GM13976 (cell line): Measurements from ENCODE around the gene PLEKHH2.
"Not testable (repeated sequence)": the region's sequence is repeated elsewhere in the genome, so short reads cannot be mapped to it uniquely, and the experiment has no call there.

Experiments used
- DNase-seq: peaks from one replicate; pipeline ENCODE4 v3.0.0; 2012; ENCODE audit warnings: low spot score
- in situ Hi-C: fragments of 300-500 bp; cut with MboI; formaldehyde crosslinking; loops from one replicate; pipeline ENCODE4 v1.12.0; 2022; ENCODE audit warnings: low sequenced_read_pairs, mixed read lengths, inconsistent platforms; ENCODE audit not compliant: unreplicated experiment
- TF ChIP-seq, protein P1 (sequence below): IDR thresholded peaks from 2 replicates; pipeline ENCODE4 v1.5.1; 2012; ENCODE audit warnings: borderline replicate concordance, mild to moderate bottlenecking; ENCODE audit not compliant: insufficient read depth; ENCODE audit errors: extremely low read depth, missing control alignments, control extremely low read depth

The PLEKHH2 gene

DNA sequence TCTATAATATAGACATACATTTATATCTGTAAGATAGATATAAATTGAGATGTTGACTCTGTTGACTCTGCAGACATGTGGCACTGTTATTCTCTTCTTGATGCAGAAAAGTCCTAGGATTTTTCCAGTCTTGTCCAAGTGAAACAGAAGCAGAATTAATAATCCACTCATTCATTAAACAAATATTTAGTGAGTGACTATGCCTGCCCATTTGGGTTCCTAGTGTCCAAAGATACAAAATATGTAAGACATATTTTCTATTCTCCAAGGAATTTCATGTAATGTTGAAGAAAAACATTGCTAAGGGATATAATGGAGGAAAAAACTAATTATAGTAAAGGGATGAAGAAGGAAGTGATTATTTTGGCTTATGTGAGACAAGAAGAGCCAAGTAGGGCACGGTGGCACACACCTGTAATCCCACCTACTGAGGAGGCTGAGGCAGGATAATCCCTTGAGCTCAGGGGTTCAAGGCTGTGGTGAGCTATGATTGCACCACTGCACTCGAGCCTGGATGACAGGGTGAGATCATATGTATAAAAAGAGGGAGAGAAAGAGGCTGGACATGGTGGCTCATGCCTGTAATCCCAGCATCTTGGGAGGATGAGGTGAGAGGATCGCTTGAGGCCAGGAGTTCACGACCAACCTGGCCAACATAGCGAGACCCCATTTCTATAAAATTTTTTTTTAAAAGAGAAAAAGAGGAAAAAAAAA lies 19.9 kb upstream of the PLEKHH2 start:
- in situ Hi-C loops: no loop called here
- TF ChIP-seq, protein P1, sequence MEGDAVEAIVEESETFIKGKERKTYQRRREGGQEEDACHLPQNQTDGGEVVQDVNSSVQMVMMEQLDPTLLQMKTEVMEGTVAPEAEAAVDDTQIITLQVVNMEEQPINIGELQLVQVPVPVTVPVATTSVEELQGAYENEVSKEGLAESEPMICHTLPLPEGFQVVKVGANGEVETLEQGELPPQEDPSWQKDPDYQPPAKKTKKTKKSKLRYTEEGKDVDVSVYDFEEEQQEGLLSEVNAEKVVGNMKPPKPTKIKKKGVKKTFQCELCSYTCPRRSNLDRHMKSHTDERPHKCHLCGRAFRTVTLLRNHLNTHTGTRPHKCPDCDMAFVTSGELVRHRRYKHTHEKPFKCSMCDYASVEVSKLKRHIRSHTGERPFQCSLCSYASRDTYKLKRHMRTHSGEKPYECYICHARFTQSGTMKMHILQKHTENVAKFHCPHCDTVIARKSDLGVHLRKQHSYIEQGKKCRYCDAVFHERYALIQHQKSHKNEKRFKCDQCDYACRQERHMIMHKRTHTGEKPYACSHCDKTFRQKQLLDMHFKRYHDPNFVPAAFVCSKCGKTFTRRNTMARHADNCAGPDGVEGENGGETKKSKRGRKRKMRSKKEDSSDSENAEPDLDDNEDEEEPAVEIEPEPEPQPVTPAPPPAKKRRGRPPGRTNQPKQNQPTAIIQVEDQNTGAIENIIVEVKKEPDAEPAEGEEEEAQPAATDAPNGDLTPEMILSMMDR: no peak
- DNase-seq: no peak

DNA sequence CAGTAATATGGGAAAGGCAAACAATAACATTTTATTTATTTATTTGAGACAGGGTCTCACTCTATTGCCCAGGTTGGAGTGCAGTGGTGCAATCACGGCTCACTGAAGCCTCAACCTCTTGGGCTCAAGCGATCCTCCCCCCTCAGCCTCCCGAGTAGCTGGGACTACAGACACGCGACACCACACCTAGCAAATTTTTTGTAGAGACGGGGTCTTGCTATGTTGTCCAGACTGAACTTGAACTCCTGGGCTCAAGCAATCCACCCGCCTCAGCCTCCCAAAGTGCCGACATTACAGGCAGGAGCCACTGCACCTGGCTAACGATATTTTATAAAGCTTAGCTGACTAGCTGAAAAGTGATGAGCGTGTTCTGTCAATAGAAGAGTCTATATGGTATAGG lies 17.5 kb upstream of the PLEKHH2 start:
- DNase-seq: no peak
- in situ Hi-C loops: no loop called here

DNA sequence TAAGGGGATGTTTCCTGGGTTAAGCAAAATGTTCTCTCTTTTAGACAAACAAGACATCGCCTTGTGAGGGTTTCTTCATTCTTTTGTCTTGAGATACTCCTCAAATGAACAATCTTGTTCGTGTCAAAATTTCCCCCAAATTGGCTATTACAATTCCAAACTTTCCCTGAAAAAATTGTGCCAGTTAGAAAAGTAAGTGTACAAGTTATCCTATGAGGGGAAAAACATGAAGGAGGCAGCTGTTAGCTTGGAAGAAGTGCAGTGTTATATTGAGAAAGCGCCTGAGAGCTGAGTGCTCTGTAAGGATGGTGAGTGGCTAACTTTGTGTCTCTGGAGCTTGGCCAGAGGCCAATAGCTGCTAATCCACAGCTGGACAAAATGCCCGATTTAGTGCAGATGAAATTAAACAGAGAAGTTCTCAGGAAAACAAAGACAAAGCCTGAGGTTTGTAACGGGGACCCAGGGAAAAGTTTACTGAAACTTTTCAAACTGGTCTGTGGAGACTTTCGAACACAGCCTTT lies 14.1 kb upstream of the PLEKHH2 start:
- in situ Hi-C loops: no loop called here
- DNase-seq: no peak
- TF ChIP-seq, protein P1: no peak

More for the DNA sequence above, 17.5 kb upstream of the PLEKHH2 start:
- TF ChIP-seq, protein P1: no peak

DNA sequence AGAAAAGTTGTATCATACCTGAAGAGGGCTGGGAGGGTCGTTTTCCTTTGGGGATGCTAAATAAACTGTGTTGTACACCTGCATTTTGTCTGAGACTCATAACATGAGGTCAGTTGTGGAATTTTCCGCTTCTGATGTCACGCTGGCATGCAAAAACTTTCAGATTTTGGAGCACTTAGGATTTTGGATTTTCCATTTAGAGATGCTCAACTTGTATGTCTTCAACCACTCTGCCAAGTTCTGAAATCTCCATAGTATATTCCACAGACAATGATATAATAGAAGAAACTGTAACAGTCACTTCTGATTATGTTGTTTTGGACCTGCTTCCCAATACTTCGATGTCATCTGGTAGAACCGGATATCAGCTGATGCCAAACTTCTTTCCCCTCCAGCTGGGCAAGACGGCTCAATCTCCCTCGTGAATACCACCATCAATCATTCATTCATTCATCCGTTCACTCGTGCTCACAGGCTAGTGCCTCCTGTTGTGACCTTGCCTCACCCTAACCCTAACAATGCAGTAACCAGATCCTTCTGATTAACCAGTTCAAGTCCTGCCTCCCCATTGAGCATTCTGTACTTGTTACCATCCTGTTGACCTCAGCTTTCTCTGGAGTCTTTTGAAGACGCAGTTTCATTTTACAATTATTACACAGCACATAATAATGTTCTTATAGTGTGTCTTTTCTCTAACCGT lies 5.3 kb upstream of the PLEKHH2 start:
- no peak for DNase-seq
- in situ Hi-C loops: no loop called here
- TF ChIP-seq, protein P1: no peak

DNA sequence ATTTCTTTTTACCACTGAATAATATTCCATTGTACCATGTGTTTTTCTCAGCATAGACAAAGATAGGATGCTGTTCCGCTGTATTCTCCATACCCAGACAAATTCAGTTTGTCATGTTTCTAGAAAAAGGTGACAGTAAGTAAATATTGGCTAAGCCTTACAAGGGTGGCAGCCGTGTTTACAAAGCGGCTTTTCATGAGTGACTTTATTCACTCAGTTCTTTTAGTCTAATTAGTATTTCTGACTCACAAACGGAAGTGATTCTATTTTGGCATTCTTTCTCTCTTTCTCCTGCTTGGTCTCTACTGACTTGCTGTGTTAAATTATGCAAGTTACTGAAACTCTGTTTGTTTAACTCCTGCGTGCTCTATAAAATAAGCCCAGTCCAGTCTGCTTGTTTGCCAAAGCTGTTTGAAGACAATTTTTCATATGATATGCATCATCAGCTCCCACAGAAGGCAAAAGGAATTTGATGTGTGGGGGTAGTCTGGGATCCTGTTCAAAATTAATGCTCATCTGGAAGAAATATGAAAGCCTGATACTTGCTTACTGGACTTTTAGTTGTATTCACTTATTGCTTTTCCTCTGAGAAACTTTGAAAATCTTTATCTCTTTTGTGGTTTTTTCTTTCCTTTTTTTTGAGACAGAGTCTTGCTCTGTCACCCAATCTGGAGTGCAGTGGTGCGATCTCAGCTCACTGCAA lies 2.3 kb upstream of the PLEKHH2 start:
- TF ChIP-seq, protein P1: no peak
- no peak for DNase-seq
- in situ Hi-C loops: no loop called here

DNA sequence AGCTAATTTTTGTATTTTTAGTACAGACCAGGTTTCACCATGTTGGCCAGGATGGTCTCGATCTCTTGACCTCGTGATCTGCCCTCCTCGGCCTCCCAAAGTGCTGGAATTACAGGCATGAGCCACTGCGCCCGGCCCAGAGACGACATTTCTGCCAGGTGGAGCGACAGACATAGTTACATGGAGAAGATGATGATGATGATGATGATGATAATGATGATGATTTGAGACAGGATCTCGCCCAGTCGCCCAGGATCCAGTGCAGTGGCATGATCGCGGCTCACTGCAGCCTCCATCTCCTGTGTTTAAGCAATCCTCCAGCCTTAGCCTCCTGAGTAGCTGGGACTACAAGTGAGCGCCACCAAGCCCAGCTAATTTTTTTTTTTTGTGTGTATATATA lies 907 bp upstream of the PLEKHH2 start:
- in situ Hi-C loops: not testable (repeated sequence)

More for the DNA sequence above, 907 bp upstream of the PLEKHH2 start:
- not testable (repeated sequence) for DNase-seq
